ENCODE measurements around the gene PRG3.

The PRG3 gene

GRCh38 chr11:57344826-57345225, 36.1 kb downstream of the PRG3 start:
- H3K4me2 ChIP-seq, result no peak overlapping the region
- no peaks in the 10 kb centered on the region for H4K20me1 ChIP-seq (ENCODE audit: insufficient read depth)
- H3K4me3 ChIP-seq (IDR thresholded peaks at IDR 0.05; ENCODE audit: insufficient read depth, low read depth, low read length), result no peak overlapping the region
- H3K36me3 ChIP-seq (ENCODE audit: insufficient read depth), result no peaks in the 10 kb centered on the region
- no peaks in the 10 kb centered on the region for H3K79me2 ChIP-seq (ENCODE audit: insufficient read depth, low read depth)
- no peak overlapping the region for H3K27ac ChIP-seq
- no peak for TF ChIP-seq CTCF (conservative IDR thresholded peaks at IDR 0.05; ENCODE audit: low read depth, low read length)
- no peaks in the 10 kb centered on the region for H3K4me1 ChIP-seq (ENCODE audit: low read depth, poor library complexity, severe bottlenecking)
- no peak overlapping the region for H3K9ac ChIP-seq
- H3K27me3 ChIP-seq (ENCODE audit: insufficient read depth, low read depth), result no peaks in the 10 kb centered on the region
- peak overlapping the region; percentile 96 for H2AFZ ChIP-seq (ENCODE audit: low read depth)

- Histone ChIP-seq H3K27me3 (ENCODE audit: insufficient read depth, low read depth) (no peaks in the 10 kb centered on the region), H3K27ac (no peak overlapping the region), H2AFZ (ENCODE audit: low read depth) (no peak overlapping the region), H3K4me2 (no peak overlapping the region), H4K20me1 (ENCODE audit: insufficient read depth) (no peaks in the 10 kb centered on the region), H3K4me3 (IDR thresholded peaks at IDR 0.05; ENCODE audit: insufficient read depth, low read depth, low read length) (no peak overlapping the region), H3K4me1 (ENCODE audit: low read depth, poor library complexity, severe bottlenecking) (no peaks in the 10 kb centered on the region), H3K9ac (no peak overlapping the region), H3K79me2 (ENCODE audit: insufficient read depth, low read depth) (no peaks in the 10 kb centered on the region), H3K36me3 (ENCODE audit: insufficient read depth) (no peaks in the 10 kb centered on the region)
- TF ChIP-seq CTCF (conservative IDR thresholded peaks at IDR 0.05; ENCODE audit: low read depth, low read length), result no peak
These were observed 37.1 kb downstream of the PRG3 start for GRCh38 chr11:57343825-57344224.

GRCh38 chr11:57342702-57343101, 38.2 kb downstream of the PRG3 start:
- Histone ChIP-seq H3K4me3 (IDR thresholded peaks at IDR 0.05; ENCODE audit: insufficient read depth, low read depth, low read length) (no peak overlapping the region), H3K4me1 (ENCODE audit: low read depth, poor library complexity, severe bottlenecking) (no peaks in the 10 kb centered on the region), H4K20me1 (ENCODE audit: insufficient read depth) (no peaks in the 10 kb centered on the region), H3K4me2 (no peak overlapping the region), H2AFZ (ENCODE audit: low read depth) (no peak overlapping the region), H3K36me3 (ENCODE audit: insufficient read depth) (no peaks in the 10 kb centered on the region), H3K9ac (no peak overlapping the region), H3K27ac (no peak overlapping the region), H3K27me3 (ENCODE audit: insufficient read depth, low read depth) (no peaks in the 10 kb centered on the region), H3K79me2 (ENCODE audit: insufficient read depth, low read depth) (no peaks in the 10 kb centered on the region)
- TF ChIP-seq CTCF (conservative IDR thresholded peaks at IDR 0.05; ENCODE audit: low read depth, low read length), result no peak

- Histone ChIP-seq H3K36me3 (ENCODE audit: insufficient read depth) (no peaks in the 10 kb centered on the region), H2AFZ (ENCODE audit: low read depth) (no peak overlapping the region), H3K79me2 (ENCODE audit: insufficient read depth, low read depth) (no peaks in the 10 kb centered on the region), H3K4me2 (no peak overlapping the region), H3K4me1 (ENCODE audit: low read depth, poor library complexity, severe bottlenecking) (peaks cover 4% of the 10 kb centered on the region), H3K27me3 (ENCODE audit: insufficient read depth, low read depth) (no peaks in the 10 kb centered on the region), H3K27ac (no peak overlapping the region), H4K20me1 (ENCODE audit: insufficient read depth) (no peaks in the 10 kb centered on the region), H3K9ac (no peak overlapping the region), H3K4me3 (IDR thresholded peaks at IDR 0.05; ENCODE audit: insufficient read depth, low read depth, low read length) (no peak overlapping the region)
- no peak for TF ChIP-seq CTCF (conservative IDR thresholded peaks at IDR 0.05; ENCODE audit: low read depth, low read length)
These were observed 39.6 kb downstream of the PRG3 start for GRCh38 chr11:57341250-57341808.
